Measurements from ENCODE around the gene NR5A1.

The NR5A1 gene

GRCh38 chr9:124501771-124502320, 5.4 kb downstream of the NR5A1 start:
- no peak for ATAC-seq
- no peak for TF ChIP-seq ZNF565 (CRISPR knock-in tag; conservative IDR thresholded peaks at IDR 0.05; ENCODE audit: low read depth)
- TF ChIP-seq PATZ1 (CRISPR knock-in tag; IDR thresholded peaks at IDR 0.05; ENCODE audit: borderline replicate concordance): no peak
- TF ChIP-seq RARB (CRISPR knock-in tag; IDR thresholded peaks at IDR 0.05): no peak
- no peak for TF ChIP-seq ZNF8 (CRISPR knock-in tag; IDR thresholded peaks at IDR 0.05)
- TF ChIP-seq POU6F1 (CRISPR knock-in tag; IDR thresholded peaks at IDR 0.05; ENCODE audit: borderline replicate concordance, low read depth): no peak
- no peak for TF ChIP-seq PPARA (CRISPR knock-in tag; IDR thresholded peaks at IDR 0.05; ENCODE audit: borderline replicate concordance)
- TF ChIP-seq OSR1 (CRISPR knock-in tag; IDR thresholded peaks at IDR 0.05): no peak
- no peak for TF ChIP-seq ZFP30 (CRISPR knock-in tag; IDR thresholded peaks at IDR 0.05)

- no peak for ATAC-seq
- no peak for TF ChIP-seq PATZ1 (CRISPR knock-in tag; IDR thresholded peaks at IDR 0.05; ENCODE audit: borderline replicate concordance)
- TF ChIP-seq CSDC2 (CRISPR knock-in tag; IDR thresholded peaks at IDR 0.05): no peak
- no peak for TF ChIP-seq ARNTL (CRISPR knock-in tag; IDR thresholded peaks at IDR 0.05; ENCODE audit: borderline replicate concordance, low read depth)
- TF ChIP-seq GLIS3 (CRISPR knock-in tag; IDR thresholded peaks at IDR 0.05): no peak
- TF ChIP-seq RARB (CRISPR knock-in tag; IDR thresholded peaks at IDR 0.05): no peak
- no peak for TF ChIP-seq ZFP3 (CRISPR knock-in tag; IDR thresholded peaks at IDR 0.05)
- no peak for TF ChIP-seq BACH2 (CRISPR knock-in tag; IDR thresholded peaks at IDR 0.05; ENCODE audit: borderline replicate concordance)
- no peak for TF ChIP-seq TOX (CRISPR knock-in tag; IDR thresholded peaks at IDR 0.05; ENCODE audit: borderline replicate concordance)
- TF ChIP-seq SNAI2 (CRISPR knock-in tag; IDR thresholded peaks at IDR 0.05): no peak
- TF ChIP-seq CREB5 (CRISPR knock-in tag; IDR thresholded peaks at IDR 0.05; ENCODE audit: low read depth): no peak
- TF ChIP-seq ESRRG (CRISPR knock-in tag; IDR thresholded peaks at IDR 0.05): no peak
- TF ChIP-seq ZNF8 (CRISPR knock-in tag; IDR thresholded peaks at IDR 0.05): no peak
Measured at GRCh38 chr9:124500796-124501611, 6.2 kb downstream of the NR5A1 start.

- ATAC-seq: no peak
- TF ChIP-seq CSDC2 (CRISPR knock-in tag; IDR thresholded peaks at IDR 0.05): no peak
- TF ChIP-seq ZFP3 (CRISPR knock-in tag; IDR thresholded peaks at IDR 0.05): no peak
- no peak for TF ChIP-seq SNAI2 (CRISPR knock-in tag; IDR thresholded peaks at IDR 0.05)
- no peak for TF ChIP-seq ESRRG (CRISPR knock-in tag; IDR thresholded peaks at IDR 0.05)
- no peak for TF ChIP-seq ZNF565 (CRISPR knock-in tag; conservative IDR thresholded peaks at IDR 0.05; ENCODE audit: low read depth)
- no peak for TF ChIP-seq ZC3H10 (CRISPR knock-in tag; IDR thresholded peaks at IDR 0.05)
- TF ChIP-seq TCF4 (CRISPR knock-in tag; IDR thresholded peaks at IDR 0.05; ENCODE audit: borderline replicate concordance): no peak
- TF ChIP-seq CREB5 (CRISPR knock-in tag; IDR thresholded peaks at IDR 0.05; ENCODE audit: low read depth): no peak
Measured at GRCh38 chr9:124500028-124500795, 7.0 kb downstream of the NR5A1 start.
